Left renal pelvis (tissue), 4 donors: ENCODE data around the gene GLP2R. TPM values are rescaled to one million over a fixed set of nuclear protein-coding genes. Genes with fewer than 3 reads are reported as not detected.

ENCODE experiments used
- polyA plus RNA-seq, 4 donors: library from polyadenylated mRNA; unstranded; fragments of 120-200 nt; gene quantifications; one replicate each; pipeline ENCODE4 v1.2.1, GENCODE V29; 2013; ENCODE audit not compliant: insufficient read length in 4 of 4

GLP2R gene
- polyA plus RNA-seq, 4 donors = 1.6 TPM; not detected in 3

Other genes starting within 250 kb of the GLP2R start
- 1 to 10 TPM in 3 of 4 donors, under 1 TPM in 1; 0.49 to 3.7 (median 2.9) TPM for gene CFAP52, start 249.3 kb upstream of the GLP2R start, polyA plus RNA-seq
- 1 to 10 TPM; 1.1 to 9.2 (median 7.4) TPM for gene USP43, start 180.4 kb upstream of the GLP2R start, polyA plus RNA-seq
- not detected for gene DHRS7C, start 34.3 kb upstream of the GLP2R start, polyA plus RNA-seq
- gene GSG1L2, start 3.8 kb upstream of the GLP2R start, polyA plus RNA-seq = not detected
- under 1 TPM; 0.19 to 0.49 (median 0.35) TPM for gene RCVRN, start 79.3 kb downstream of the GLP2R start, polyA plus RNA-seq